Activated T-cell treated with anti-CD3 and anti-CD28 coated beads, Interleukin-2, amount 50 U/mL, for 48 hours (primary cell): ENCODE results near the gene CHMP5.
A peak's percentile ranks its signal among the peaks of the same experiment; 100 is the strongest.

Experiments used
- DNase-seq, 2 experiments: peaks; one replicate each; pipeline ENCODE4 v3.0.0-alpha.2; 2020

The CHMP5 gene

GRCh38 chr9:33264473-33265177 lies at the start of gene CHMP5, which contains the start of gene BAG1:
Gene CHMP5, plus strand, starts transcription at chr9:33265049. Its CDS starts 30 bp downstream, at chr9:33265079.
Gene BAG1, minus strand, starts transcription at chr9:33264708.
- peak; percentile 100 for DNase-seq

GRCh38 chr9:33220681-33221567 lies 43.9 kb upstream of the CHMP5 start:
- no peak for DNase-seq

- DNase-seq = no peak
Measured at GRCh38 chr9:33221568-33221884, 43.3 kb upstream of the CHMP5 start.

- no peak for DNase-seq
Measured at GRCh38 chr9:33222031-33222430, 42.8 kb upstream of the CHMP5 start.

GRCh38 chr9:33223696-33224095 lies 41.2 kb upstream of the CHMP5 start:
- DNase-seq = no peak

- peak; percentile 79 to 80 for DNase-seq
Measured at GRCh38 chr9:33225319-33226147, 39.3 kb upstream of the CHMP5 start.

- no peak for DNase-seq
Measured at GRCh38 chr9:33227008-33227398, 37.8 kb upstream of the CHMP5 start.

- DNase-seq = no peak
Measured at GRCh38 chr9:33227741-33228140, 37.1 kb upstream of the CHMP5 start.

- no peak for DNase-seq
Measured at GRCh38 chr9:33228606-33229005, 36.2 kb upstream of the CHMP5 start.

GRCh38 chr9:33229359-33230114 lies 35.3 kb upstream of the CHMP5 start:
- no peak for DNase-seq

- DNase-seq = no peak
Measured at GRCh38 chr9:33230756-33231622, 33.9 kb upstream of the CHMP5 start.

- DNase-seq = no peak
Measured at GRCh38 chr9:33231623-33231942, 33.3 kb upstream of the CHMP5 start.

- DNase-seq = no peak
Measured at GRCh38 chr9:33232815-33233214, 32.0 kb upstream of the CHMP5 start.

GRCh38 chr9:33233626-33234342 lies 31.1 kb upstream of the CHMP5 start:
- DNase-seq = no peak

GRCh38 chr9:33234511-33235467 lies 30.1 kb upstream of the CHMP5 start:
- no peak for DNase-seq

GRCh38 chr9:33236571-33236970 lies 28.3 kb upstream of the CHMP5 start:
- DNase-seq = no peak

GRCh38 chr9:33239921-33240320 lies 24.9 kb upstream of the CHMP5 start, which contains the start of gene SPINK4:
Gene SPINK4, plus strand, starts transcription at chr9:33240167. Its CDS starts 42 bp downstream, at chr9:33240209.
- no peak for DNase-seq

- DNase-seq = no peak
Measured at GRCh38 chr9:33241298-33241697, 23.6 kb upstream of the CHMP5 start.

GRCh38 chr9:33242609-33243134 lies 22.2 kb upstream of the CHMP5 start:
- no peak for DNase-seq
